Panc1 (cell line): ENCODE results near the gene VTI1A. TPM values are rescaled to one million over a fixed set of nuclear protein-coding genes. Genes with fewer than 3 reads are reported as not detected.
A peak's percentile ranks its signal among the peaks of the same experiment; 100 is the strongest.

Experiments
- ATAC-seq: fragments of 200-7000 bp; cut with Tn5 transposase; 2 replicates; pipeline ENCODE4 v1.9.1; 2020; ENCODE audit warnings: mild to moderate bottlenecking, moderate library complexity
- BruUV-seq: library from RNA; stranded (reverse); fragments of 400-500 nt; replicated peaks from 2 replicates; lab custom pipeline; 2021; lab: Mats Ljungman, UMichigan
- CTCF ChIA-PET: fragments of 300-600 bp; sonication (Branson Sonifier 250); formaldehyde crosslinking; loops from one replicate; lab custom pipeline; 2022; ENCODE audit warnings: antibody characterized with exemption; lab: Charles Lee
- POLR2A ChIA-PET: fragments of 300-600 bp; sonication (Branson Sonifier 250); formaldehyde crosslinking; loops from one replicate; lab custom pipeline; 2022; ENCODE audit warnings: antibody characterized with exemption; lab: Charles Lee
- DNase-seq: peaks from one replicate; pipeline ENCODE4 v3.0.0-alpha.2; 2010; ENCODE audit warnings: low read depth, low spot score
- H3K27ac ChIP-seq: 2 replicates; pipeline ENCODE4 v1.5.1; 2011; ENCODE audit warnings: mild to moderate bottlenecking, low read length, inconsistent platforms
- H3K27me3 ChIP-seq: fragments of 200-500 bp; sonication (Bioruptor generic); 2 replicates; pipeline ENCODE4 v1.6.0; 2014; ENCODE audit warnings: low read length, inconsistent platforms; ENCODE audit not compliant: control insufficient read depth, insufficient read depth
- H3K36me3 ChIP-seq: fragments of 200-500 bp; sonication (Bioruptor generic); 2 replicates; pipeline ENCODE4 v1.5.1; 2014; ENCODE audit warnings: inconsistent platforms, mild to moderate bottlenecking, low read length, moderate library complexity; ENCODE audit not compliant: control insufficient read depth, insufficient read depth
- H3K4me1 ChIP-seq: 2 replicates; pipeline ENCODE4 v1.5.1; 2011; ENCODE audit warnings: inconsistent platforms, mild to moderate bottlenecking, low read length, moderate library complexity; ENCODE audit not compliant: control insufficient read depth, insufficient read depth
- H3K4me3 ChIP-seq, 2 experiments: 2 replicates each; pipeline ENCODE4 v1.5.1; 2011 to 2012; ENCODE audit warnings: low read depth in 2 of 2, low read length in 2 of 2, mild to moderate bottlenecking in 2 of 2, inconsistent platforms in 1 of 2, moderate library complexity in 1 of 2
- H3K9me3 ChIP-seq: fragments of 200-500 bp; sonication (Bioruptor generic); 2 replicates; pipeline ENCODE4 v1.5.1; 2014; ENCODE audit warnings: low read depth, mild to moderate bottlenecking, inconsistent platforms, low read length, moderate library complexity; ENCODE audit not compliant: control insufficient read depth, insufficient read depth
- POLR2AphosphoS5 ChIP-seq: IDR thresholded peaks from 2 replicates; pipeline ENCODE4 v1.6.1; 2012; ENCODE audit warnings: mild to moderate bottlenecking, low read depth, low read length, moderate library complexity
- SIN3A ChIP-seq: IDR thresholded peaks from 2 replicates; pipeline ENCODE4 v1.6.1; 2012; ENCODE audit warnings: low read depth, mild to moderate bottlenecking, low read length, moderate library complexity, borderline replicate concordance; ENCODE audit not compliant: insufficient read depth
- TCF7L2 ChIP-seq: IDR thresholded peaks from 2 replicates; pipeline ENCODE4 v1.6.1; 2011; ENCODE audit warnings: mild to moderate bottlenecking, low read depth, low read length, inconsistent platforms
- in situ Hi-C: cut with HindIII; loops from 2 replicates; pipeline ENCODE4 v1.10.0; 2016; ENCODE audit warnings: low sequenced_read_pairs, low pct_unique_long_range_greater_than_20kb
- intact Hi-C: fragments of 100-400 bp; cut with micrococcal nuclease; formaldehyde crosslinking; loops from one replicate; pipeline ENCODE4 v1.10.0; 2022; ENCODE audit not compliant: unreplicated experiment
- total RNA-seq: library from RNA; stranded (reverse); gene quantifications from one replicate; pipeline ENCODE4 v1.2.1, GENCODE V29; 2021; ENCODE audit not compliant: unreplicated experiment
- TF ChIP-seq, protein P1 (sequence below), 2 experiments: IDR thresholded peaks; 2 replicates each; pipeline ENCODE4 v1.6.1; 2011 to 2012; ENCODE audit warnings: low read depth in 2 of 2, control low read depth in 1 of 2, low read length in 1 of 2, mild to moderate bottlenecking in 1 of 2, moderate library complexity in 1 of 2; ENCODE audit not compliant: insufficient read depth in 1 of 2
- TF ChIP-seq, protein P2 (sequence below): fragments of 450-650 bp; IDR thresholded peaks from 2 replicates; pipeline ENCODE4 v1.5.1; 2017; ENCODE audit warnings: mild to moderate bottlenecking

VTI1A gene
- total RNA-seq, 1 experiment from 2014 or later: 36.3 TPM

DNA sequence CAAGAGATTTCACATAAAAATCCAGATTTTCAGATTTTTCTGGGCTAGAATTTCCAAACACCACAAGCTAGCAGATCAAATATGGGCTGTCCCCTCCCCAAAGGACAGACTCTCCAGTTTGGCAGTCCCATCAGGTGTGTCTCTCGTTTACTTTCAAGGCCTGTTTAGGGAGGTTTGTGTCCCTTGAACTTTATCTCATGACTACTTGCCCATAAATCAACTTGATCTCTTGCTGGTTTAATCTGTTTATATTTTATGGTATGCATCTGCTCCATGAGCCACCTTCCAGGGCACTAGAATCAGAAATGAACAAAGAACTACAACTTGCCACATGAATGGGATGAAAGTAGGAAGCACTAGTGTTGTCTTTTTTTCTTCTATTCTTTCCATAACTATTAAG, 5.5 kb upstream of the VTI1A start:
- ATAC-seq: no peak
- Histone ChIP-seq H3K4me3 (no peak overlapping the region), H3K27ac (no peak overlapping the region), H3K36me3 (peaks cover 34% of the 10 kb centered on the region), H3K27me3 (no peaks in the 10 kb centered on the region), H3K4me1 (peaks cover 8% of the 10 kb centered on the region), H3K9me3 (no peaks in the 10 kb centered on the region)
- no peak for TF ChIP-seq SIN3A
- TF ChIP-seq POLR2AphosphoS5: no peak
- no peak for TF ChIP-seq TCF7L2
- ChIA-PET POLR2A (no interaction called here), CTCF (no interaction called here)
- in situ Hi-C loops (no loop called here), intact Hi-C loops (no loop called here)
- no TSS peak for BruUV-seq
- DNase-seq: no peak

DNA sequence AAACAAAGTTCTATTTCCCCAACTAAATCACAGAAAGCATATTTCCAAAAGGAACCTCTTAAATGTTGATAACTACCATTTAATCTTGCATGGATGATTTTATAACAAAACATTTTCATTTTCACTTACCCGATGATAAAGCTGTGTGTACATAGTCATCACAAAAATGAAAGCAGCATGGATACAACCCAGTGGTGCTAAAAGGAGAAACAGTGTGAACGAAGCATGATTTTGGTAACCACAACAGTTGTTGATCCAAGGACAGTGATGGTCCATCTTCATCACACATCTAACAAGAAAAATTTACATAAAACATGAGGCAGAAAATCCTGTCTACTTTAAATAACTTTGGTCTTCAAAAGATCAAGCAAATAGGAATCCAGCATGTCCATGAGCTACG, 5.0 kb upstream of the VTI1A start:
- BruUV-seq: no TSS peak
- ChIA-PET POLR2A (no interaction called here), CTCF (no interaction called here)
- DNase-seq (no peak), ATAC-seq (no peak)
- Histone ChIP-seq H3K9me3 (no peaks in the 10 kb centered on the region), H3K4me3 (no peak overlapping the region), H3K4me1 (peaks cover 8% of the 10 kb centered on the region), H3K27me3 (no peaks in the 10 kb centered on the region), H3K27ac (no peak overlapping the region), H3K36me3 (peaks cover 36% of the 10 kb centered on the region)
- intact Hi-C loops: no loop called here
- TF ChIP-seq SIN3A (no peak), POLR2AphosphoS5 (no peak), TCF7L2 (no peak)
- TF ChIP-seq, protein P1, sequence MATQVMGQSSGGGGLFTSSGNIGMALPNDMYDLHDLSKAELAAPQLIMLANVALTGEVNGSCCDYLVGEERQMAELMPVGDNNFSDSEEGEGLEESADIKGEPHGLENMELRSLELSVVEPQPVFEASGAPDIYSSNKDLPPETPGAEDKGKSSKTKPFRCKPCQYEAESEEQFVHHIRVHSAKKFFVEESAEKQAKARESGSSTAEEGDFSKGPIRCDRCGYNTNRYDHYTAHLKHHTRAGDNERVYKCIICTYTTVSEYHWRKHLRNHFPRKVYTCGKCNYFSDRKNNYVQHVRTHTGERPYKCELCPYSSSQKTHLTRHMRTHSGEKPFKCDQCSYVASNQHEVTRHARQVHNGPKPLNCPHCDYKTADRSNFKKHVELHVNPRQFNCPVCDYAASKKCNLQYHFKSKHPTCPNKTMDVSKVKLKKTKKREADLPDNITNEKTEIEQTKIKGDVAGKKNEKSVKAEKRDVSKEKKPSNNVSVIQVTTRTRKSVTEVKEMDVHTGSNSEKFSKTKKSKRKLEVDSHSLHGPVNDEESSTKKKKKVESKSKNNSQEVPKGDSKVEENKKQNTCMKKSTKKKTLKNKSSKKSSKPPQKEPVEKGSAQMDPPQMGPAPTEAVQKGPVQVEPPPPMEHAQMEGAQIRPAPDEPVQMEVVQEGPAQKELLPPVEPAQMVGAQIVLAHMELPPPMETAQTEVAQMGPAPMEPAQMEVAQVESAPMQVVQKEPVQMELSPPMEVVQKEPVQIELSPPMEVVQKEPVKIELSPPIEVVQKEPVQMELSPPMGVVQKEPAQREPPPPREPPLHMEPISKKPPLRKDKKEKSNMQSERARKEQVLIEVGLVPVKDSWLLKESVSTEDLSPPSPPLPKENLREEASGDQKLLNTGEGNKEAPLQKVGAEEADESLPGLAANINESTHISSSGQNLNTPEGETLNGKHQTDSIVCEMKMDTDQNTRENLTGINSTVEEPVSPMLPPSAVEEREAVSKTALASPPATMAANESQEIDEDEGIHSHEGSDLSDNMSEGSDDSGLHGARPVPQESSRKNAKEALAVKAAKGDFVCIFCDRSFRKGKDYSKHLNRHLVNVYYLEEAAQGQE (IDR thresholded peaks at IDR 0.05; ENCODE audit: insufficient read depth in 1 of 2, low read depth in 2 of 2, low read length in 1 of 2): no peak
- TF ChIP-seq, protein P2, sequence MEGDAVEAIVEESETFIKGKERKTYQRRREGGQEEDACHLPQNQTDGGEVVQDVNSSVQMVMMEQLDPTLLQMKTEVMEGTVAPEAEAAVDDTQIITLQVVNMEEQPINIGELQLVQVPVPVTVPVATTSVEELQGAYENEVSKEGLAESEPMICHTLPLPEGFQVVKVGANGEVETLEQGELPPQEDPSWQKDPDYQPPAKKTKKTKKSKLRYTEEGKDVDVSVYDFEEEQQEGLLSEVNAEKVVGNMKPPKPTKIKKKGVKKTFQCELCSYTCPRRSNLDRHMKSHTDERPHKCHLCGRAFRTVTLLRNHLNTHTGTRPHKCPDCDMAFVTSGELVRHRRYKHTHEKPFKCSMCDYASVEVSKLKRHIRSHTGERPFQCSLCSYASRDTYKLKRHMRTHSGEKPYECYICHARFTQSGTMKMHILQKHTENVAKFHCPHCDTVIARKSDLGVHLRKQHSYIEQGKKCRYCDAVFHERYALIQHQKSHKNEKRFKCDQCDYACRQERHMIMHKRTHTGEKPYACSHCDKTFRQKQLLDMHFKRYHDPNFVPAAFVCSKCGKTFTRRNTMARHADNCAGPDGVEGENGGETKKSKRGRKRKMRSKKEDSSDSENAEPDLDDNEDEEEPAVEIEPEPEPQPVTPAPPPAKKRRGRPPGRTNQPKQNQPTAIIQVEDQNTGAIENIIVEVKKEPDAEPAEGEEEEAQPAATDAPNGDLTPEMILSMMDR: no peak
- in situ Hi-C loops: no loop called here

DNA sequence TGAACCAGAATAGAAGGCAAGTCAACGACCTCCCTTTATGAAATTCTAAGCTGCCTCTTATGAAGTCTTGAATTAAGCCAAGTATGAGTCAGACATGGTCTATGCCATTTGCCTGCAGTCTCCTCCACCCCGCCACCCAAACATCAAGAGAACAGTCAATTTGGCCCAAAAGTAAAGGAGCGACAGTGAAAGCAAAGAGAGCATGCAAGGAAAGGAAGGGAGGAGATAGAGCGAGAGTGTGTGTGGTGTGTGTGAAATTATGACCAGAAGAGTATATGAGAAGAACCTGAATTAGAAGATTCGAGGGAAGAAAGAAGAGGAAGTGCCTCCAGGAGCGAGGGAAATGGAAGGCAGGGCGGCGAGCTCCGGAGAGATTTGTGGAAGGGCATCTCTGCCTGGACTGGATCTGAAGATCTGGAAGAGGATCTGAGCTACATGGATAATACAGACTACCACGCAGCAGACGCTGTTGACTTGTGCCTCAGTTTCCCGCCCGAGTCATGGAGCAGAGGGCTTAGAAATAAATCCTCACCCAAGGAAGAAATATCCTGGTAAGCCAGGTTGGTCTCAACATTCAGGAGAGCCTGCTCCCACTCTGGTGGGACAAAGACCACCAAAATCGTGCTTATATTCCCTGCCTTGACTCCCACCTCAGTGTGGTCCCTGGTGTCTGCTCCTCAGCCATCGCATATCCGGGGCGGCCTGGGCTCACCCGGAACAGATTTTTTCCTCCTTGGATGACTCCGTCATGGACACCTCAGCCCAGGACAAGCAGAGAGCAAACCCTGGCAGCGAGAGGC, 760 bp upstream of the VTI1A start:
- ATAC-seq: peak; percentile 73
- TF ChIP-seq TCF7L2 (no peak; the same call in 1 of the 2 replicates), SIN3A (peak; percentile 53; the same call in 1 of the 2 replicates)
- ChIA-PET POLR2A (interaction anchor here (0.6 kb wide), 1 partner anchor 38 kb away, joined by 3 read pairs; no protein-coding TSS in a partner anchor), CTCF (interaction anchor here (1.5 kb wide), 1 partner anchor 26 kb away, joined by 11 read pairs; no protein-coding TSS in a partner anchor)
- Histone ChIP-seq H3K27me3 (no peaks in the 10 kb centered on the region), H3K4me3 (peak overlapping the region; percentile 99), H3K9me3 (no peaks in the 10 kb centered on the region), H3K4me1 (peaks cover 22% of the 10 kb centered on the region), H3K36me3 (peaks cover 23% of the 10 kb centered on the region), H3K27ac (peak overlapping the region; percentile 99)
- DNase-seq: no peak
- BruUV-seq: no TSS peak
- intact Hi-C loops: no loop called here
- in situ Hi-C loops: no loop called here
